Stimulated activated CD4-positive, alpha-beta T cell treated with anti-CD3 and anti-CD28 coated beads, Interleukin-12 subunit alpha, Interleukin-12 subunit beta, amount 100 ng/mL, for 48 hours (primary cell): ENCODE data around the gene GEMIN4.
"Not testable (repeated sequence)": the region's sequence is repeated elsewhere in the genome, so short reads cannot be mapped to it uniquely, and the experiment has no call there.

Source experiments
- DNase-seq, 3 donors: peaks; one replicate each; pipeline ENCODE4 v3.0.0-alpha.2; 2020; ENCODE audit warnings: low read depth in 2 of 3, low spot score in 1 of 3

Gene GEMIN4

GRCh38 chr17:781805-782731 is 30.0 kb upstream of the GEMIN4 start, which contains the start of the genes GLOD4 and MRM3:
Gene GLOD4, minus strand, starts transcription at chr17:782280. Its CDS starts 25 bp downstream, at chr17:782255.
Gene MRM3, plus strand, starts transcription at chr17:782353. Its CDS starts 26 bp downstream, at chr17:782379.
- DNase-seq = peak; percentile 86 to 93 (median 91)

- DNase-seq = no peak
Observed at GRCh38 chr17:778096-778495, 26.0 kb upstream of the GEMIN4 start.

DNA sequence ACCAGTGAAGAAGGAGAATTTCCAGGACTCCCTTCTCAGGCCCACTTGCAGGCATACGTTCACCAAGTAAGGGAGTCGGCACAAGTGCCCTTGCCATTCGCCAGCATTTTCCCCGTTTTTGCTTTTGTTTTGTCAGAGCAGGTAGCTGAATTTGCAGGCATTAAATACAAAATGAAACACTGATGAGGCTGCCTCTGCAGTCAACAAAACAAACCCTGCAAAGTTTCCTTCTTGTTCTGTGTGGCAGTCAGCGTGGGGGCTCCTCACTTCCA is 22.2 kb upstream of the GEMIN4 start:
- DNase-seq = no peak

GRCh38 chr17:773467-774312 is 21.6 kb upstream of the GEMIN4 start:
- DNase-seq = no peak

GRCh38 chr17:773016-773415 is 21.0 kb upstream of the GEMIN4 start:
- no peak for DNase-seq

DNA sequence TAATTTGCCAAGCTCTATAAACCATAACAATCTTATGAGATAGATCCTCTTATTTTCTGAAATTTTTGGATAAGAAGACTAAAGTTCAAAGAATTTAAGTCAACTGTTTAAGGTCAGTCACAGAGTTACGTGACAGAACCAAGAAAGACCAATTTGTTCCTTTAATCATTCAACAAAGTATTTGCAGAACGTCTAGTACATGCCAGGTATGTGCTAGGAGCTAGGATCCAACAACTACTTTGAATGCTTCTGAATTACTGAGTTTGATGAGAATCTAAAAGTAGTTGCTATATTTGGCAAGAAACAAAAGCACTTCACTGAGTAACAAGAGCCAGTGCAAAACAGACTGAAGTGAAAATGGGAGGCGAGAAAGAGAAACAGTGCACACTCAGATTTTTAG is 15.0 kb upstream of the GEMIN4 start:
- no peak for DNase-seq

DNA sequence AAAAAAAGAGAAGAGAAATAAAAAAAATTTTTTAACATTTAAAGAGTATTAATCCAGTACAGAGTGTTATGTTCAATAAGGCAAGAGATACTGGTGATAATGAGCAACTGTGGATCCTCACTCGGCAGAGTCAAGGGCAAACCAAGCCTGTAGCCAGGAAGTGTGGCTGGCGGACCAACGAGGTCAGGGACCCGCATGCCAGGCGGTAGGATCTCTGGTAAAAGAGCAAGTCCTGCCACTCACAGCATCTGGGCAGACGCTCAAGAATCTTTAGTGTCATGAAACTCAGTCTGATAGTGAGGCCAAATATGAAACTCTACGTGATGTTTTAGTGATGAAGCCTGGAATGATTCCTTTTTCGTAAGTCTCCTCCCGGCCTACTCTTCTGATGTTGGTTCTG is 8.3 kb upstream of the GEMIN4 start:
- DNase-seq = no peak

GRCh38 chr17:759964-760363 is 7.9 kb upstream of the GEMIN4 start:
- DNase-seq = no peak

- not testable (repeated sequence) for DNase-seq
Observed at GRCh38 chr17:756010-756567, 4.0 kb upstream of the GEMIN4 start.

GRCh38 chr17:755319-755961 is 3.4 kb upstream of the GEMIN4 start:
- DNase-seq = not testable (repeated sequence)

DNA sequence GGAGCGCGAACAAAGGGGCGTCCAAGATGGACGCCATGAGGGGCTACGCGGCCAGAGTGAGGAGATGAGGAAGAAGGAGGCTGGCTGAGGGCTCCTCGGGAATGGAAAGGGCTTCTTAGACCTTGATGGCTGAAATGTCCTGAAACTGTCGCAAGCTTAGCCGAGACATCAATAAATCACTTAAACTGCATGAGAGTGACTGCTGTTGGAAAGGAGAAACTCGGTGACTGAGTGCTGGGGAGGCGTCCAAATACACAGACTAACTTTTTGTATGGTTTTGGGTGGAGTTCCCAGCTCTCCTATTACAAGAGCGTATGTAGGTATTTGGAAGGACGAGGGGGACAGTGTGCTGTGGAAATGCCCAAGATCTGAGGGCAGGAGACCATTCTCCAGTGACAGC is 1.4 kb upstream of the GEMIN4 start:
- no peak for DNase-seq

DNA sequence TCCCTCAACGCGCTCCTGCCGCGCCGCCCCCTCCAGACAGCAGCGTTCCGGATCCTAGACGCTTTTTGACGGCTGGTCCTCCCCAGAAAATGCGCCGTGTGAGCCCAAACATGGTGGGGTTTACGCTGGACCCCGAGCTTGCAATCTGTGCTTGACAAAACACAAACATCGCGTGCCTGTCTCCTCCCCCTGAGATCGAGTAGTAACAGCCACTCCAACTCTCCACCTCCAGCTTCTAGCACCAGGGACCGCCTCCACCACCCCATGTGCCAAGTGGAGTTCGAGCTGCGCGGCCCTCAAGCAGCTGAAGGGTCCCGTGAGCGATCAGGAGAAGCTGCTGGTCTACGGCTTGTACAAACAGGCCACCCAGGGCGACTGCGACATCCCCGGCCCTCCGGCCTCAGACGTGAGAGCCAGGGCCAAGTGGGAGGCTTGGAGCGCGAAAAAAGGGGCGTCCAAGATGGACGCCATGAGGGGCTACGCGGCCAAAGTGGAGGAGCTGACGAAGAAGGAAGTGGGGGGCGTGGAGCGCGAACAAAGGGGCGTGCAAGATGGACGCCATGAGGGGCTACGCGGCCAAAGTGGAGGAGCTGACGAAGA is 656 bp upstream of the GEMIN4 start:
- DNase-seq = peak in 1 of 3 donors; percentile 7

DNA sequence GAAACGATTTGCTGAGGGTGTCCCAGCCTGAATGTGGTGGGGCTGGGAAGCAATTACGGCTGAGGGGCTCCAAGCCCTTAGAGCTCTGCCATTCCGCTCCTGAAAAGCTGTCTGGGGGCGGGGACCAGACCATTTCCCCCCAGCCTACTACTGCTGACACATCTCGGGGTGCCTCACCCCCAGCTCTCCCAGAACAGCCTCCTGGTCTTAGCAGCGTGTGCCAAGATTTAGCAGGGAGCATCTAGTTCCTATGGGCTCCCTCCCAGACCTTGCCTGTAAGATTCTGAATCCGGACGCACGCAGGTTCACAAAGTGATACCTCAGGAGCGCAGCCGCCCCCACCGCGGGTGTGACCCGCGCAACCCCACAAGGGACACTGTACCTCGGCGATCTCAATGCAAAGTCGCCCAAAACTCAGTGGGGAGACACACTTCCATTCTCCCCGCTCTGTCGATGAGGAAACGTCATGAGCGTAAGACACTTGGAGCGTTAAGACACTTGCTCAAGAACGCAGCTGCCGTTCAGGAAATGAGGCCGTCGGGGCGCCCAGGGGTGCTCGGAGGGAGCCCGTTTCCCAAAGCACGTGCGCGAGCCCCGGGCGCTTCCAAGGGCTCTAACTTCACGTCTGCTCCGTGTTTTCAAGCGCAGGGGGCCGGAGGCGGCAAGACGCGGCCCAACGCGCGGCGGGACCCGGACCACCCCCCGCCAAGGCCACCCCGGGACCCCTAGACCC is 629 bp downstream of the GEMIN4 start:
- peak in 2 of 3 donors; percentile 34 to 46 for DNase-seq

DNA sequence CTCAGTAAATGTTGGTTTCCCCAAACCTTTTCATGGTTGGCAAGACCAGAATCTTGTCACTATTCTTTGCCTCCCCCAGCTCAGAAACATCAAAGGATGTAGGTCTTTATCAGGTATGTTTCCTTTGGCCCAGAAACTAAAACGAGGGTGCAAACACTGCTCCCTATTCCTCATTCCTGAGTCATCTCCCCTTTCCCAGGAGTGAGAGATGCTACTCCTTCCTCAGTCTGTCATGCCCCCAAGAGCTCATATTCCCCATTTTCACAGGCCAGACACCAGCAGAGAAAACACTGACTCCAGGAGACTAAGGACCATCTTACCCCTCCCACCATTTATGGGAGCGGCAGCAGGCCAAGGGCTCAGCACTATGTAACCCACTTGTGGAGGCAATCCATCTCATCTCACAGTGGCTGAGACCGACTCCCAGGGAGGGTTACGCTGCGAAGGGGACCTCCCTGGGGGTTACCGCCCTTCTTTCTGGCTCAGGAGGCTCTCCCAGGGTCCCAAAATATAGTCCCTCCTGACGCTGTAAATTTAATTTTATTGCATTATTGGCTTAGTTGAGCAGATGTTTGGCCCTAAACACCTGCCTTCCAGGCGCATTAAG is 1.5 kb downstream of the GEMIN4 start:
- no peak for DNase-seq

GRCh38 chr17:749359-749758 is 2.7 kb downstream of the GEMIN4 start:
- not testable (repeated sequence) for DNase-seq

DNA sequence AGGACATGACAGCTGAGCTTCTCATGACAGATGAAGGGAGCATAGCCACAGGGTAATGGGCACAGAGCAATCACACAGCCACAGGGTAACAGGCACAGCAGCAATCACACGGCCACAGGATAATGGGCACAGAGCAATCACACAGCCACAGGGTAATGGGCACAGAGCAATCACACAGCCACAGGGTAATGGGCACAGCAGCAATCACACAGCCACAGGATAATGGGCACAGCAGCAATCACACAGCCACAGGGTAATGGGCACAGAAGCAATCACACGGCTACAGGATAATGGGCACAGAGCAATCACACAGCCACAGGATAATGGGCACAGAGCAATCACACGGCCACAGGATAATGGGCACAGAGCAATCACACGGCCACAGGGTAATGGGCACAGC is 3.5 kb downstream of the GEMIN4 start:
- not testable (repeated sequence) for DNase-seq

DNA sequence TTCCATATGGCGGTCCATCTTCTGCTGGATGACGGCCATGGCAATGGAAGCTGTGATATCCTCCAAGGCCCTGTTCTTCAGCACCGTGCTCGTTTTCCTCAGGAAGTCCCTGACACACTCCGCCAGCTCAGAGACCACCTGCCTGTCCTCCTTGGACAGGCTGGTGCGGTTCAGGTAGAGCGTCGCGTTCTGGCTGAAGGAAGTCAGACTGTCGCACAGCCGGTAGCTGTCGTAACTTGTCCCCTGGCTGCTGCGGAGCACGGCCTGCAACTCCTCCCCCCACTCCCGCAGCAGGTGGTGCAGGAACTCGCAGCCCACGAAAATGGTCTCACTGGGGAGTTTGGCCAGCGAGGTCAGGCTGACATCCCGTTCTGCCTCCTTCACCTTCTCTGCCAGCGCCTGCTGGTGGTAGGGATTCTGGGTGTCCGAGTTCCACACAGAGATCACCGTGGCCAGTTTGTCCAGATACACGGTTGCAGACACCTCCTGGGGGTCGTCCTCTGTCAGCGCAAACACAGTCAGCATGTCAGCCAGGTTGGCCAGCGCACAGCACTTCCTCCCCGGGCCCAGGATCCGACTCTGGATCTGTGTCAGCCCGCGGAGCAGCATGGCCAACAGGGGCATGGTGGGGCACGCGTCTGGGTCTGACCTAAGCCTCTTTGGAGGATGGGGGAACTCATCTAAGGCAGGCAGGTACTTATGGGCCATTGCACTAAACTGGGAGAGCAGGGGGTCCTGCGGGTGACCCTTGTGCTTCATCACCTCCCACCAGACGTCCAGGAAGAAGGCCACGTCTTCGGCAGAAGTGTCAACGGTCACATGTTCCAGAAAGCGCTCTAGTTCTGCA is 5.1 kb downstream of the GEMIN4 start:
- DNase-seq = no peak

DNA sequence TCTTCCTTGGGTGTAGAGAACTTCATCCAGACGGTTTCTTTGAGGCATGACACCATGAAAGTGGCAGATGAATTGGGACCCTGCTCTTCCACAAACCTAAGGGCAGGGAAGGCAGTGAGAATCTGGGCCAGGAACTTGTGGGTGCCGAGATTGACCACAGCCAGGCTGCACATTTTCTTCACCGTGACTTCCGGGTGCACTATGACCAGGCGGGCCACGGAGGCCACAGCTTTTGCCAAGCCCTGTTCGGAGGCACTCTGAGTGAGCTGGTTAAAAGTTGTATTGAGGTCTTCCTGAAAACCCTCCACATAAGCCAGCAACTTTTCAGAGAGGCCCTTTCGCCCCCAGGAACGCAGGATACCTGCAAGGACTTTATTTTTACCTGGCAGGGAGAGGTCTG is 5.9 kb downstream of the GEMIN4 start:
- DNase-seq = no peak

- DNase-seq = no peak
Observed at GRCh38 chr17:745406-745805, 6.7 kb downstream of the GEMIN4 start.
